Choroid plexus epithelial cell (primary cell): ENCODE data around the gene TMEM9.

ENCODE experiments used
- DNase-seq: peaks from one replicate; pipeline ENCODE4 v3.0.0-alpha.2; 2010; ENCODE audit warnings: low read depth
- H3K4me3 ChIP-seq: 2 replicates; pipeline ENCODE4 v1.5.1; 2011; ENCODE audit warnings: low read depth, mild to moderate bottlenecking, control low read depth, low read length, moderate library complexity
- TF ChIP-seq, protein P1 (sequence below): conservative IDR thresholded peaks from 2 replicates; pipeline ENCODE4 v1.5.1; 2011; ENCODE audit warnings: low read depth, mild to moderate bottlenecking, control low read depth, inconsistent platforms, low read length, moderate library complexity

The TMEM9 gene

DNA sequence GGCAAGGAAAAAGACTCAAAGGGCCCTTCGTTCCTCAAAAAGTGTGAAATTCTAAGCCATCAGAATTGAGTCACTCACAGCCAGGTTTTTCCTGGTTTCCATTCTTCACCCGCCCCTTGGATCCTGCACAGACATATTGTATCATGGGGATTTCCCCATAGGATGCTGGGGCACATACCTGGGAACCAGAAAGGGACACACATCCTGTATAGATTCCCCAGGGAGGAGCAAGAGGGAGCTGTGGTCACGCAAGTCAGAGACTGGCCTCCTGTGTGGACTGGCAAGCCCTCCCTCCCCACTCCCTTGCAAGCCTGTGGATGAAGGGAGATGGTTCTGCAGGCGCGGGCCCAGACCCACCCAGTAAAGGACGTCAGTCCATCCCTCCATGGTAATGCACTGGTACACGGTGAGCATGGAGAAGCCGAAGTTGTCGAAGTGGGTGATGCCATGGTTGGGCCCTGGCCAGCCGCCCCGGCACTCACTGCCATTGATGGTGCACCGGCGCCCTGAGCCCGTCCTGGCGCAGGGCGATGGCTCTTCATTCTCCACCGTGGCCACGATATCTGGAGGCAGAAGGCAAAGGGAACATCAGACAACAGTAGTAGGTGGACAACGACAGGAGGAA, 65.3 kb downstream of the TMEM9 start:
- H3K4me3 ChIP-seq: no peak overlapping the region
- TF ChIP-seq, protein P1, sequence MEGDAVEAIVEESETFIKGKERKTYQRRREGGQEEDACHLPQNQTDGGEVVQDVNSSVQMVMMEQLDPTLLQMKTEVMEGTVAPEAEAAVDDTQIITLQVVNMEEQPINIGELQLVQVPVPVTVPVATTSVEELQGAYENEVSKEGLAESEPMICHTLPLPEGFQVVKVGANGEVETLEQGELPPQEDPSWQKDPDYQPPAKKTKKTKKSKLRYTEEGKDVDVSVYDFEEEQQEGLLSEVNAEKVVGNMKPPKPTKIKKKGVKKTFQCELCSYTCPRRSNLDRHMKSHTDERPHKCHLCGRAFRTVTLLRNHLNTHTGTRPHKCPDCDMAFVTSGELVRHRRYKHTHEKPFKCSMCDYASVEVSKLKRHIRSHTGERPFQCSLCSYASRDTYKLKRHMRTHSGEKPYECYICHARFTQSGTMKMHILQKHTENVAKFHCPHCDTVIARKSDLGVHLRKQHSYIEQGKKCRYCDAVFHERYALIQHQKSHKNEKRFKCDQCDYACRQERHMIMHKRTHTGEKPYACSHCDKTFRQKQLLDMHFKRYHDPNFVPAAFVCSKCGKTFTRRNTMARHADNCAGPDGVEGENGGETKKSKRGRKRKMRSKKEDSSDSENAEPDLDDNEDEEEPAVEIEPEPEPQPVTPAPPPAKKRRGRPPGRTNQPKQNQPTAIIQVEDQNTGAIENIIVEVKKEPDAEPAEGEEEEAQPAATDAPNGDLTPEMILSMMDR: no peak
- no peak for DNase-seq

DNA sequence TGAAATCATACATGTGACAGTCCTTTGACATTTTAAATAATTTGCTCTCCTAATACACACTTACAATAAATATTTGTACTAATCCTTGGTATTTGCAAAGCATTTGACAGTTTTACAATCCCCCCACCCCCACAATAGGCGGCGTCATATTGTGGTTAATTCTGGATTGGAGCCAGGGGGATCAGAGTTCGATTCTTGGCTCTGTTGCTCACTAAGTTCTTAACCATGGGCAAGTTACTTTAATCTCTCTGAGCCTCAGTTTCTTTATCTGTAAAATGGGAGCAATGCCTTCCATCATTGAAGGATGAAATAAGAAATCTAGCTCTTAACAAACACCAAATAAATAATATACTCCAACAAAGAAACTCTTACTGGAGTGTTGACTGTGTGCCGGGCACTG, 65.9 kb downstream of the TMEM9 start:
- H3K4me3 ChIP-seq: no peak overlapping the region
- TF ChIP-seq, protein P1: no peak
- DNase-seq: no peak

DNA sequence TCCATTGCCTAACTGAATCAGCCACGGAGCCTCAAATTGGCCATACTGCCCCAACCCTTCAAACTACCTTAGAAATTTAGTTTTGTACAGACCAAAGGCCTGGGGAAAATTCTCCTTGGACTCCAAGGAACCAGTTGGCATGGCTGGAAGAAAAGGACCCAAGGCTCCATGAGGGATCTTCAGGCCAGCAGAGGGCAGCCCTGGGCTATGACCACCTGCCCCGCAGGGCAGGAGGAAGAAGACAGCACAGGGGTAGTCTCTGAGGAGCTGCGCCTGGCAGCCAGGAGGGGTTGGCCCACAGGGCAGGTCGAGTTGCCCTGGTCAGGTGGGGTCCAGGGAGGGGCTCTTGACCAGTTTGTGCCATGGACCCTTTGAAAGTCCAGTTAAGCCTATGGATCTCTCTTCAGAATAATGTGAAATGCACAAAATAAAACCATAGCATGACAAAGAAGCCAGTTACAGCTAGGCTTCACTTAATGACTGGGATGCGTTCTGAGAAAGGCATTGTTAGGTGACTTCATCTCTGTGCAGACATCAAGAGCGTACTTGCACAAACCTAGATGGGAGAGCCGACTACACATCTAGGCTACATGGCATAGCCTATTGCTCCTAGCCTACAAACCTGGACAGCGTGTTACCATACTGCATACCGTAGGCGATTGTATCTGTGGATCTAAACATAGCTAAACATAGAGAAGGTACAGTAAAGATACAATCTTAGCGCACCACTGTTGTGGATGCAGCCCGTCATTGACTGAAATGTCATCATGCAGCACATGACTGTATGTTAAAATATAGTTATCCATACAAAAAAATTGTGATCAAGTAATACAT, 68.2 kb downstream of the TMEM9 start:
- no peak overlapping the region for H3K4me3 ChIP-seq
- TF ChIP-seq, protein P1: peak; percentile 86
- peak; percentile 64 for DNase-seq
